SKM-1 treated with dmso at 0.1 percent for 144 hours (cell line): Measurements from ENCODE around the gene DUSP1.
"Not testable (repeated sequence)": the region's sequence is repeated elsewhere in the genome, so short reads cannot be mapped to it uniquely, and the experiment has no call there.

Source experiments
- DNase-seq: peaks from one replicate; lab custom pipeline; 2025; ENCODE audit not compliant: unreplicated experiment; lab: John Stamatoyannopoulos, UW

DUSP1 gene

DNA sequence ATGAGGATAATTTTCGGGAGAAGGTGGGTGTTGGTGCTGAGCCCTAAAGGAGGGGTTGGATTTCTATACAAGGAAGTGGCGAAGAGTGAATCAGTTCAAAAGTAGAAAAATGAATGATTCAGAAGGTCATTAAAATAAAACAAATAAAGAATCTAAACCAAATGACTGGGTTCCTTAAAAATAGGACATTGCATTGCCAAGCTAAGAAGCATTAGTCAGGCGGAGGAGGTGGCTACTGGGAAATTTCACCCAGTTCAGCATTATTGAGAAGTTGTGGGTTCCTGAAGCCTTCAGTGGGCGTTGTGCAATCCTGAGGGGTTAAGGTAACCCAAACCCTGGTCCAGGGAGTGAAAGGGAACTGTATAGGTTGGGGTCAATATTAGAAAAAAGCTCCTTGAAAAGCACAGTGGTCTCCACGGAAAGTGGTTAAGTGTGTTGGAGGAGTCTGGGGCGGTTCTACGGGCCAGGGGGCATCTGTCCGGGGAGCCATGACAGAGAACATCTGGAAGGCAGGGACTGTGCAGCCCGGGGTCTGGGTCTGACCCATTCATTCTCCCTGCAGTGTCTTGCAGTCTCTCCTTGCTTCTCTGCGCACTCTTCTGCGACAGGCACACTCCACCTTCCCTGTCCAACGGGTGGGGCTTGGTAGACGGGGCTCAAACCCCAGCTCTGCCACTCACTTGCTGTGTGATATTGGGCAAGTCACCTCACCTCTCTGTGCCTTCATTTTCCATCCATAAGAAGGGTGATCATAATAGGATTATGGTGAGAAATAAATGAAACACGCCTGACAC is 27.6 kb upstream of the DUSP1 start:
- peak; percentile 89 for DNase-seq

- DNase-seq: no peak
Measured at GRCh38 chr5:172797771-172798191, 26.8 kb upstream of the DUSP1 start.

GRCh38 chr5:172796306-172796705 is 25.3 kb upstream of the DUSP1 start:
- no peak for DNase-seq

DNA sequence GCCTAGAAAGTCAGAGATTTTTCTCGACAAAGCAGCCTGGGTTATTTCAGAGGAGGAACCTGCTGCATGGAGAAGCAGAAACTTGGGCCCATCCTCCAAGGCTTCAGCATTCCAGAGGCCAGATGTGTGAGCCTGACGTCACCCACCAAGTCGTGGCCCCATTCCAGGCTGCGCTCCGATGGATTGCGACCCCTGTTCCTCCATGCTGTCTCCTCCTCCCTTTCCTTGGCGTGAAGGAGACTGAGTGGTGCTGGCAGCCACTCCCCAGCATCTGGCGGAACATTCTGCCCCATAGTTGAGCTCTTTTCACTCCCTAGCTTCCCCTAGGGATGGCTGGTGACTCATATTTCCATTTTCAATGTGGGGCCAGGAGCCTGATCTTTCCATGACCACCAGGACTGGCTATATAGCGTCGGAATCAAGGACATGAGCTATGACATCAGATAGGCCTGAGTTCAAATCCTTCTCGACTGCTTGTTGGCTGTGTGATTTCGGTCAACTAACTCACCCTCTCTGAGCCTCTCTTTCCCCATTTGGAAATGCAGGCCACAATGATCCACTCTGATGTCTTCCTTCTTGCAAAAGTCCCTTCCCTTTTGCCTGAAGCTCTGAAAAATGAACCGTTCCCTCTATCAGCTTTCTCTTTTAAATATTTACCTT is 24.5 kb upstream of the DUSP1 start:
- DNase-seq: no peak

GRCh38 chr5:172793577-172794488 is 22.8 kb upstream of the DUSP1 start:
- DNase-seq: peak; percentile 92

DNA sequence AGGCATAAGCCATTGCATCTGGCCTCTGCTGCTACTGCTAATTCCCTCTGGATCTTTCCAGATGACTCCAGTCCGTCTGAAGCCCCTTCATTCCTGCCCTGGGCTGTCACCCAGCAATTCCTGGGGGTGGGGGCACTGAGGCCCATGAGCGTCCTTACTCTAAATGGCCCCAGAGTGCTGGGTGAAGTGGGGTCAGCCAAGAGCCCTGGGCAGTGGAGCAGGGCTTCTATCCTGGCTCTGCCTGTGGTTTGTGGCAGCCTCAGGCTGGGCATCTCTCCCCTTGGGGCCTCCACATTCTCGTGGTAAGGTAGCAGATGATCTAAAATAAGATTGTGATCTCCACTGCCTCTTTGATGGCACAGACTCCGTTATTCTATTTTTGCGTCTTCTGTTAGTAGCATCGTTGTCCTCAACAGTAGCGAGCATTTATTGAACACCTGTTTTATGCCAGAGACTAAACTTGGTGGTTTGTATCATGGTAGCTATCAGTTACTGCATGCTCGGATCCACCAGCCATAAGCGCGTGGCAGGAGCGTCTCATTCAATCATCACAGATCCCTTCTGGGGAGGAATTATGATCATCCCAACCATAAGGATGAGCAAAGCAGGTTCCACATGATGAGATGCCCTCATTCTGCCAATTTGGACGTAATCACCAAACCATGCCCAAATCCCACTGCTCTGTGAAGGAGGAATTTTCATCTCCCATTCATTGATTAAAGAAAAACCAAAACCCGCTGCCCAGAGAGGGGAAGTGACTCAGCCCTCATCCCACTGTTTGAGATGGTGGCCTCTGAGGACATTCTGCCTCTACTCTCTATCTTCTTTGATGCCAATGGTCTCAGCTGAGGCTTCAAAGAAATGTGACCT is 21.9 kb upstream of the DUSP1 start:
- no peak for DNase-seq

- no peak for DNase-seq
Measured at GRCh38 chr5:172791726-172792445, 20.9 kb upstream of the DUSP1 start.

DNA sequence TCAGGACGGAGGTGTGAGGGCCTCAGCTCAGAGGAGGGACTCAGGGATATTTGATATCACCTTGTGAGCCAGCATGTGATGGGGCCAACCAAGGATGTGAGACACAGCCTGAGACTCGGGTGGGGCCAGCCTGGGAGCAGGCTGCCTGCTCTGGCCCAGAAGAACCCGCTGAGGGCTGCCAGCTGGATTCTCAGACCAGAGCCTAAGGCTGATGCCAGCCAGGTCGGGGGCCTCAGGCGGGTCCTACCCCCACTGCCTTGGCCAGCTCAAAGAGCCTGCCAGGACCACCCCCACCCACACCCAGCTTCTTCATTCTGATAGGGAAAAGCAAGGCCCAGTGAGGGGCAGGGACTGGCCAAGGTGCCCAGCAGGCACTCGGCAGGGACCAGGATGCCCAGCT is 20.3 kb upstream of the DUSP1 start:
- no peak for DNase-seq

- no peak for DNase-seq
Measured at GRCh38 chr5:172790496-172790889, 19.5 kb upstream of the DUSP1 start.

- no peak for DNase-seq
Measured at GRCh38 chr5:172789687-172790495, 18.9 kb upstream of the DUSP1 start.

GRCh38 chr5:172788771-172789686 is 18.0 kb upstream of the DUSP1 start:
- no peak for DNase-seq

DNA sequence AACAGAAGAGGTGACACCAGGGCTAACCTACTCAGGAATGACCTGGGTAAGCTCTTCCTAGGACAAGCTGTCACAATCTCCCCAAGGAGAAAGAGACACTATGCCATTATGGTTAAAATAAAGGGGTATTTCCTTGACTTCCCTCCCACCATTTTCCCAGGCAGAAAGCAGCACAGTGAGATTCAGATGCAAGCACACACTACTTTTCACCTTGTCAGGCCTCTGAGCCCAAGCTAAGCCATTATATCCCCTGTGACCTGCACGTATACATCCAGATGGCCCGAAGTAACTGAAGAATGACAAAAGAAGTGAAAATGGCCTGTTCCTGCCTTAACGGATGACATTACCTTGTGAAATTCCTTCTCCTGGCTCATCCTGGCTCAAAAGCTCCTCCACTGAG is 16.5 kb upstream of the DUSP1 start:
- not testable (repeated sequence) for DNase-seq

DNA sequence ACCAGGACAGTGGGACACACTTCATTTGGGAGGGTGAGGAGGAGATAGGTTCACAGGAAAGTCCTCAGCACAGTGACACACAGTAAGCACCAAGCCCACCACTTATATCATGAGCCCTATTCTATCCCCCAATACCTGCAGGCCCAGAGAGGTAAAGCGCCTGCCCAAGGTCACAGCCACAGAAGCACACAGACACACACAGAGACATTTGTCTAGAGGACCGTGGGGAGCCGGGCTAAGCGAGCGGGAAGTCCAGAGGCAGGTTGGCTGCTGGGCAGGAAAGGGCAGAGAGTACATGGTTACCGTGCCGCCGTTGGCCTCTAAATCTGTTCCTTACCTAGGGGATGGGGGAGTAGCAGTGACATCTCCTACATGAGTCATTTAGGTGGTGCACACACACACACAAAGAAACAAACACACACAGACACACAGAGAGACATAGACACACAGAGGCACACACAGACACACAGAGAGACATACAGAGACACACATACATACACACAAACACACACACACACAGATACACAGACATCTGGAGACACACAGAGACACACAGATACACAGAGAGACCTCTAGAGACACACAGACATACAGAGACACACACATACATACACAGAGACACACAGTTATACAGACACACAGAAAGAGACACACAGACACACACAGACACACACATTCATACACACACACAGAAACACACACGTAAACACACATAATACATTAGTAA is 15.9 kb upstream of the DUSP1 start:
- no peak for DNase-seq

DNA sequence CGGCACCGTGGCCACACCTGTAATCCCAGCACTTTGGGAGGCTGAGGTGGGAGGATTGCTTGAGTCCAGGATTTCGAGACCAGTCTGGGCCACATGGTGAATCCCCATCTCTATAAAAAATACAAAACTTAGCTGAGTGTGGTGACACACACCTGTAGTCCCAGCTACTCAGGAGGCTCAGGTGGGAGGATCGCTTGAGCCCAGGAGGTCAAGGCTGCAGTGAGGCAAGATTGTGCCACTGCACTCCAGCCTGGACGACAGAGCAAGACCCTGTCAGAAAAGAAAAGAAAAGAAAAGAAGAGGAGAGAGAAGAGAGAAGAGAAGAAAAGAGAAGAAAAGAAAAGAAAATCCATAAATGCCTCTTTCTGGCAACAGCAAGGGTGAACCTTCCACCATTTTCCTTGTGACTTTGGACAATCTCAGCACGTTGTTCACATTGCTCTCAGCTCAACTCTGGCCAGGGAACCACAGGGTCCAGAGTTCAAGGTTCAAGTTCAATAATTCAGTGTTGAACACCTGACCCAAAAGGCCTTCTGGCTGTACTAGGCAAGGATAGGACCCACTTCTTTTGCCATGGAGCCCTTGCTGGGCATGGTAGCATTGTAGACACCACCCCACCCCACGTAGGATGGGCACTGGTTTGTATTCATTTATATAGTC is 14.6 kb upstream of the DUSP1 start:
- no peak for DNase-seq

DNA sequence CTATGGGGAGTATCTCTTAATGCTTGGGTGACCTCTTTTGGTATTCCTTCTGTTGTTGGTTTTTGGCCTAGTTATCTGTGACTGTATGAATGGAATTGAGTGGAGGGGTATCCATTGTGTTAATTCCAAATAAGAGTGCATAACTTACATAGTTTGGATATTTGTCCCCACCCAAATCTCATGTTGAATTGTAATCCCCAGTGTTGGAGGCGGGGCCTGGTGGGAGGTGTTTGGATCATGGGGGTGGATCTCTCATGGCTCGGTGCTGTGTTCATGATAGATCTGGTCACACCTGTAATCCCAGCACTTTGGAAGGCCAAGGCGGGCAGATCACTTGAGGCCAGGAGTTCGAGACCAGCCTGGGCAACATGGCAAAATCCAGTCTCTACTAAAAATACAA is 13.2 kb upstream of the DUSP1 start:
- not testable (repeated sequence) for DNase-seq

- not testable (repeated sequence) for DNase-seq
Measured at GRCh38 chr5:172783319-172783718, 12.3 kb upstream of the DUSP1 start.
